OCI-LY1 (cell line): ENCODE results near the gene ERBB2.

ENCODE experiments used
- H2AFZ ChIP-seq: fragments of 200-600 bp; sonication (generic), shearing (Covaris generic); 2 replicates; pipeline ENCODE4 v1.6.0; 2014; ENCODE audit warnings: antibody characterized with exemption, mild to moderate bottlenecking, low read length
- H3F3A ChIP-seq: fragments of 200-600 bp; sonication (generic), shearing (Covaris generic); 2 replicates; pipeline ENCODE4 v1.6.0; 2014; ENCODE audit warnings: mild to moderate bottlenecking, antibody characterized with exemption, low read length, moderate library complexity; ENCODE audit not compliant: insufficient read depth
- H3K27ac ChIP-seq: fragments of 200-600 bp; sonication (generic); 2 replicates; pipeline ENCODE4 v1.5.1; 2014; ENCODE audit warnings: low read length, mixed run types, mild to moderate bottlenecking, low read depth; ENCODE audit not compliant: poor library complexity, severe bottlenecking
- H3K27me3 ChIP-seq: fragments of 200-600 bp; sonication (generic); 2 replicates; pipeline ENCODE4 v1.6.0; 2014; ENCODE audit warnings: antibody characterized with exemption, mild to moderate bottlenecking, low read length, moderate library complexity; ENCODE audit not compliant: insufficient read depth
- H3K36me3 ChIP-seq: fragments of 200-600 bp; sonication (generic); 2 replicates; pipeline ENCODE4 v1.6.1; 2014; ENCODE audit warnings: mild to moderate bottlenecking, antibody characterized with exemption, low read length, moderate library complexity, mixed read lengths; ENCODE audit not compliant: insufficient read depth
- H3K4me1 ChIP-seq: fragments of 200-600 bp; sonication (generic); 2 replicates; pipeline ENCODE4 v1.5.1; 2014; ENCODE audit warnings: mild to moderate bottlenecking, low read length, moderate library complexity; ENCODE audit not compliant: insufficient read depth, severe bottlenecking
- H3K4me2 ChIP-seq: fragments of 200-600 bp; sonication (generic), shearing (Covaris generic); 2 replicates; pipeline ENCODE4 v1.6.1; 2014; ENCODE audit warnings: low read length
- H3K4me3 ChIP-seq: fragments of 200-600 bp; sonication (generic); 2 replicates; pipeline ENCODE4 v1.5.1; 2014; ENCODE audit warnings: low read length, low read depth, mild to moderate bottlenecking, mixed read lengths; ENCODE audit not compliant: poor library complexity, severe bottlenecking
- H3K79me2 ChIP-seq: fragments of 200-600 bp; shearing (Covaris generic); 2 replicates; pipeline ENCODE4 v1.6.1; 2016; ENCODE audit warnings: mixed run types, low read length, mixed read lengths; ENCODE audit not compliant: insufficient read depth
- H3K9ac ChIP-seq: fragments of 200-600 bp; sonication (generic), shearing (Covaris generic); 2 replicates; pipeline ENCODE4 v1.6.1; 2014; ENCODE audit warnings: mild to moderate bottlenecking, low read length, mixed read lengths
- H3K9me2 ChIP-seq: fragments of 200-600 bp; sonication (generic), shearing (Covaris generic); 2 replicates; pipeline ENCODE4 v1.6.1; 2014; ENCODE audit warnings: low read depth, mild to moderate bottlenecking, low read length, mixed read lengths
- H3K9me3 ChIP-seq: fragments of 200-600 bp; shearing (Covaris generic); 2 replicates; pipeline ENCODE4 v1.6.1; 2014; ENCODE audit warnings: low read length, mixed read lengths
- H4K20me1 ChIP-seq: fragments of 200-600 bp; sonication (generic), shearing (Covaris generic); 2 replicates; pipeline ENCODE4 v1.6.0; 2016; ENCODE audit warnings: mild to moderate bottlenecking, low read length; ENCODE audit not compliant: insufficient read depth
- EZH2 ChIP-seq: fragments of 200-600 bp; sonication (generic), shearing (Covaris generic); IDR thresholded peaks from 2 replicates; pipeline ENCODE4 v1.8.0; 2017; ENCODE audit warnings: borderline replicate concordance, mixed run types, mild to moderate bottlenecking, antibody characterized with exemption, low read length, moderate library complexity, mixed read lengths
- TF ChIP-seq, protein P1 (sequence below): fragments of 200-600 bp; sonication (generic), shearing (Covaris generic); IDR thresholded peaks from 2 replicates; pipeline ENCODE4 v1.5.1; 2017; ENCODE audit warnings: mild to moderate bottlenecking, antibody characterized with exemption, low read length, moderate library complexity, mixed read lengths

Gene ERBB2

DNA sequence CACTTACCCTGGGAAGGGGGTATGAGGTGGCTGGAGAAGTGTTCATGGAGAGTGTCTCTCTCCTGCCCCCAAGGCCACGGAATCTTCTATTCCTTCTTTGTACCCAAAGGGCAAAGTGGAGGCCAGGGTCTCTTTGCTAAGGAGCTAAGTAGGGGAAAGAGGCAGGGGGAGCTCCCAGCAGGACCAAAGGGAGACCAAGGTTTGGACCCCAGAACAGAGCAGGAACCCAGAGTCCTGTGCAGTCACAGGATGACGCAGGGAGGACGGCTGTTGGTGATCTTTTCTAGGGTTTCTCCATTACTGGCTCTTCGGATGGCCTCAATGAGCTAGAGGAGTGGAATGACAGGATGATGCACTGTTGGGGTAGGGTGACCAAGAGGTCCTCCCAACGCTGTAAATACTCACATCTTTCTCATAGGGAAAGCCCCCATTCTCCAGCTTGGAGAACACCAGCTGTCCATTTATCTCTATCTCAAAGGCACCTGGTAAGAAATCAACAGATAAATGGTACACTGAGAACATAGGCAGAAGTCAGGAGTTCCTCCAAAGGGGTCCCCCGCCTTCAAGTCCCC lies 29.5 kb downstream of the ERBB2 start:
- H3K4me1 ChIP-seq, result peaks cover 14% of the 10 kb centered on the region
- H3K27me3 ChIP-seq, result no peaks in the 10 kb centered on the region
- H2AFZ ChIP-seq, result no peak overlapping the region
- peak overlapping the region; percentile 41 for H3K27ac ChIP-seq
- H3K9ac ChIP-seq, result peak overlapping the region; percentile 85
- no peaks in the 10 kb centered on the region for H3K9me3 ChIP-seq
- TF ChIP-seq, protein P1, sequence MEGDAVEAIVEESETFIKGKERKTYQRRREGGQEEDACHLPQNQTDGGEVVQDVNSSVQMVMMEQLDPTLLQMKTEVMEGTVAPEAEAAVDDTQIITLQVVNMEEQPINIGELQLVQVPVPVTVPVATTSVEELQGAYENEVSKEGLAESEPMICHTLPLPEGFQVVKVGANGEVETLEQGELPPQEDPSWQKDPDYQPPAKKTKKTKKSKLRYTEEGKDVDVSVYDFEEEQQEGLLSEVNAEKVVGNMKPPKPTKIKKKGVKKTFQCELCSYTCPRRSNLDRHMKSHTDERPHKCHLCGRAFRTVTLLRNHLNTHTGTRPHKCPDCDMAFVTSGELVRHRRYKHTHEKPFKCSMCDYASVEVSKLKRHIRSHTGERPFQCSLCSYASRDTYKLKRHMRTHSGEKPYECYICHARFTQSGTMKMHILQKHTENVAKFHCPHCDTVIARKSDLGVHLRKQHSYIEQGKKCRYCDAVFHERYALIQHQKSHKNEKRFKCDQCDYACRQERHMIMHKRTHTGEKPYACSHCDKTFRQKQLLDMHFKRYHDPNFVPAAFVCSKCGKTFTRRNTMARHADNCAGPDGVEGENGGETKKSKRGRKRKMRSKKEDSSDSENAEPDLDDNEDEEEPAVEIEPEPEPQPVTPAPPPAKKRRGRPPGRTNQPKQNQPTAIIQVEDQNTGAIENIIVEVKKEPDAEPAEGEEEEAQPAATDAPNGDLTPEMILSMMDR, result no peak
- no peak for TF ChIP-seq EZH2
- H3K79me2 ChIP-seq, result no peaks in the 10 kb centered on the region
- H3K9me2 ChIP-seq, result no peaks in the 10 kb centered on the region
- peaks cover 21% of the 10 kb centered on the region; the same call in 1 of the 2 replicates for H3K36me3 ChIP-seq
- H3K4me2 ChIP-seq, result peak overlapping the region; percentile 97
- H3F3A ChIP-seq, result no peaks in the 10 kb centered on the region
- peak overlapping the region; percentile 85 for H3K4me3 ChIP-seq
- H4K20me1 ChIP-seq, result no peaks in the 10 kb centered on the region

DNA sequence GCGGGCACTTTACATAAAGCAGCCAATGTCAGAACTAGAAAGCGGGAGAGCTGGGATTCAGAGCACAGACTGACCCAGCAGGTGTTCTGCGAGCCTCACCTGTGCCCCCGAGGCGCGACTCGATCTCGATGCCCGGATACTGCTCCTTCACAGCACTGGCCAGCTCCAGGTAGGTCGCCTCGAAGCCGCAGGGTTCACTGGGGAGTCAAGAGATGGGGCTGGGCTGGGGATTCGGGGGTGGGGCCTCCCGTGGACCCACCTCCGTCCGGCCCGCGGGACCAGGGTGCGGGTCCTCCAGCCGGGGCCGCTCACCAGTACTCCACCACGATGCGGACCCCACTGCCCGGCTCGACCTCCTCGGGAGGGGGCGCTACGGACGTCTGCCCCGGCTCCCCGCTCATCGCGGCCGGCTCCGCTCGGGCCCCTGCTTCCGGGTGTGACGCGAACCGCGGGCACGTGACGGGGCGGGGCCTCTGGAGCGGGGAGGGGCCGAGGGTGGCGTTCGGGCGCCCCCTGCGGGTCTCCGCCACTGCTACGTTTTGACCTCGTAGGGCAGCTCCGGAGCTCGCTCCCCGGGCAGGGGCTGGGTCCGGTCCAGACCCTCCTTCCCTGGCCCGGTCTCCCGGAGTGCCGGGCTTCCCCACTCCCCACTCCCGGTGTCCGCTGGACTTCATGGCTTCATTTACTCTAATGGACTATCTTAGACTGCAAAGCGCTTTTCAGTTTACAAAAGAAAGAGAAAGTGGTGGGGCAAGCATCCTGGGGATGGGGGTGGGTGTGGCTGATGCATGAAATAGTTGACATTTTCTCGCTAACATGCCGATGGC lies 30.4 kb downstream of the ERBB2 start, which contains the start of gene MIEN1:
TSS of gene MIEN1 (minus strand) at position 438 of the 827 bp plus-strand sequence. CDS start at position 401, 37 bp downstream.
- Histone ChIP-seq H3K27ac (peak within 1 kb of the TSS; percentile 41), H3F3A (no peaks in the 10 kb centered on the region), H3K36me3 (peaks cover 21% of the 10 kb centered on the region; the same call in 1 of the 2 replicates), H3K4me1 (peaks cover 14% of the 10 kb centered on the region), H3K9me3 (no peaks in the 10 kb centered on the region), H3K9me2 (no peaks in the 10 kb centered on the region), H3K4me3 (peak within 1 kb of the TSS; percentile 85), H3K4me2 (peak within 1 kb of the TSS; percentile 97), H3K79me2 (no peaks in the 10 kb centered on the region), H2AFZ (no peak within 1 kb of the TSS), H4K20me1 (no peaks in the 10 kb centered on the region), H3K9ac (peak within 1 kb of the TSS; percentile 85), H3K27me3 (no peaks in the 10 kb centered on the region)
- no peak for TF ChIP-seq EZH2
- TF ChIP-seq, protein P1, result peak; percentile 82

DNA sequence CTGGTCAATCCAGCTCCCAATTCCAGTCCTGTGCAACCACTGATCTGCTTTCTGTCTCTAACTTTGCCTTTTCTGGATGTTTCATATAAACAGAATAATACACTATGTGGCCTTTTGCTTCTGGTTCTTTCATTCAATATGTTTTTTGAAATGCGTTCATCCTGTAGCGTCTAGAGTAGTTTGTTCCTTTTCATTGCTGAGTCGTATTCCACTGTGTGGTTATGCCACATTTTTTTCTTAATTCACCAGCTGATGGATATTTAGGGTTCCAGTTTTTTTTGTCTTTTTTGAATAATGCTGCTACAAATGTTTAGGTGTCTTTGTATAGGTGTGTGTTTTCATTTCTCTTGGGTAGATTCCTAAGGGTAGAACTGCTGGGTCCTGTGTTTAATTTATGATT lies 32.7 kb downstream of the ERBB2 start:
- Histone ChIP-seq H3F3A (no peaks in the 10 kb centered on the region; the same call in 1 of the 2 replicates), H3K4me3 (no peak overlapping the region), H3K9me2 (no peaks in the 10 kb centered on the region), H3K27ac (no peak overlapping the region), H3K9ac (no peak overlapping the region), H3K9me3 (no peaks in the 10 kb centered on the region), H3K4me1 (peaks cover 17% of the 10 kb centered on the region), H3K79me2 (no peaks in the 10 kb centered on the region), H2AFZ (no peak overlapping the region), H4K20me1 (no peaks in the 10 kb centered on the region), H3K36me3 (peaks cover 16% of the 10 kb centered on the region; the same call in 1 of the 2 replicates), H3K27me3 (0 out of 2 replicates have a peak, but pooled peaks cover 7% of the 10 kb centered on the region), H3K4me2 (no peak overlapping the region)
- TF ChIP-seq EZH2, result no peak
- TF ChIP-seq, protein P1, result no peak
